Measurements from ENCODE around the gene CDKL2. TPM values are rescaled to one million over a fixed set of nuclear protein-coding genes. Genes with fewer than 3 reads are reported as not detected.

CDKL2 gene
- total RNA-seq, 2 donors from 2014 or later = 0.51 to 1.2 TPM

DNA sequence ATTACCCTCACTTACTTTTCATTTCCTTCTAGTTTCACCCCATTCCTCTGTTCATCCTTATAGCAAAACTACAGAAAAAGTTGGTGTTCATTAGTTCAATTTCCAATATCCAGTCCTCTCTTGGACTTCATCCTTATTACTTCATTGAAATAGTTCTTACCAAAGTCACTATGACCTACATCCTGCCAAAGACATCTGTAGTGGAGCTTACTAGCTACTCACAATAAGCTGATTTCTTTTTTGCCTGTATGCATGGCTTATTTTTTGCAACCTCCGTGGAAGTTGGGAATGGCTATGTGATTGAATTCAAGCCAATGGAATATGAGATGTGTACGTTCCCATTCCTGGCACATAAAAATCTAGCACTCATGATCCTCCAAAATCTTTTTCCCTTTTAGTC lies 4.6 kb upstream of the CDKL2 start:
- H3K36me3 ChIP-seq = no peaks in the 10 kb centered on the region
- H3K4me3 ChIP-seq = no peak overlapping the region
- H3K27ac ChIP-seq = no peak overlapping the region
- H3K27me3 ChIP-seq = no peaks in the 10 kb centered on the region
- no peak for DNase-seq (ENCODE audit: low spot score)
- no peaks in the 10 kb centered on the region for H3K9me3 ChIP-seq
- H3K4me1 ChIP-seq = peaks cover 0 to 10% of the 10 kb centered on the region in 2 donors
- TF ChIP-seq, protein P1, sequence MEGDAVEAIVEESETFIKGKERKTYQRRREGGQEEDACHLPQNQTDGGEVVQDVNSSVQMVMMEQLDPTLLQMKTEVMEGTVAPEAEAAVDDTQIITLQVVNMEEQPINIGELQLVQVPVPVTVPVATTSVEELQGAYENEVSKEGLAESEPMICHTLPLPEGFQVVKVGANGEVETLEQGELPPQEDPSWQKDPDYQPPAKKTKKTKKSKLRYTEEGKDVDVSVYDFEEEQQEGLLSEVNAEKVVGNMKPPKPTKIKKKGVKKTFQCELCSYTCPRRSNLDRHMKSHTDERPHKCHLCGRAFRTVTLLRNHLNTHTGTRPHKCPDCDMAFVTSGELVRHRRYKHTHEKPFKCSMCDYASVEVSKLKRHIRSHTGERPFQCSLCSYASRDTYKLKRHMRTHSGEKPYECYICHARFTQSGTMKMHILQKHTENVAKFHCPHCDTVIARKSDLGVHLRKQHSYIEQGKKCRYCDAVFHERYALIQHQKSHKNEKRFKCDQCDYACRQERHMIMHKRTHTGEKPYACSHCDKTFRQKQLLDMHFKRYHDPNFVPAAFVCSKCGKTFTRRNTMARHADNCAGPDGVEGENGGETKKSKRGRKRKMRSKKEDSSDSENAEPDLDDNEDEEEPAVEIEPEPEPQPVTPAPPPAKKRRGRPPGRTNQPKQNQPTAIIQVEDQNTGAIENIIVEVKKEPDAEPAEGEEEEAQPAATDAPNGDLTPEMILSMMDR (IDR thresholded peaks at IDR 0.05) = no peak

DNA sequence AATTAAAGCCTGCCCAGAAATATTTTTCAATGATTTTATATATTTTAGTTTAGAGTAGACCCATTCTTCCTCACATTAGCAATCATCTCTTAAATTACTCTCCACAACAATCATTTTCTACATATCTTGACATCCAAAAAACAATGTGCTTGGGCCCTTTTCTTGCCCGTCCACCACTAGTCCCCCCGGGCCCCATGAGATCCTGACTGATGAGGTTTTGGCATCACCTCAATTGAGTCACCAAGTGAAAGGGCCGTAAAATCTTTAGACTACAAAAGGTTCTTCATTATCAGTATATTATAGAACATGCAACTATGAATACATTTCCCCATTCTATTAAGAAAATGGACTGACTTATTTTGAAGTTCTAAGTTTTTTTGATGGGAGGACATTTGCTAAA lies 4.0 kb upstream of the CDKL2 start:
- Histone ChIP-seq H3K27ac (no peak overlapping the region), H3K4me1 (peaks cover 0 to 11% of the 10 kb centered on the region in 2 donors), H3K36me3 (no peaks in the 10 kb centered on the region), H3K9me3 (no peaks in the 10 kb centered on the region), H3K4me3 (no peak overlapping the region), H3K27me3 (no peaks in the 10 kb centered on the region)
- TF ChIP-seq, protein P1 (IDR thresholded peaks at IDR 0.05) = no peak
- DNase-seq (ENCODE audit: low spot score) = no peak

DNA sequence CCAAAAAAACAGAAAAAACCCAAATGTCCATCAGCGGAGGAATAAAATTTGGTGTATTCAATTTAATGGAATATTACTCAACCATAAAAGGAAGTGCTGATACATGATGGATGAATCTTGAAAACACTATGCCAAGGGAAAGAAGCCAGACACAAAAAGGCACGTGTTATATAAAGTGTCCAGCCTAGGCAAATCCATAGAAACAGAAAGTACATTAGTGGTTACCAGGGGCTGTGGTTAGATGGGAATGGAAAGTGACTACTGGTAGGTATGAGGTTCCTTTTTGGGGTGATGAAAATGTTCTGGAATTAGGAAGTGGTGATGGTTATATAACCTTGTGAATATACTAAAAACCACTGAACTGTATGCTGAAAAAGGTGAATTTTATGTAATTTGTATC lies 3.5 kb upstream of the CDKL2 start:
- H3K36me3 ChIP-seq = no peaks in the 10 kb centered on the region
- DNase-seq (ENCODE audit: low spot score) = no peak
- no peak overlapping the region for H3K27ac ChIP-seq
- H3K4me3 ChIP-seq = no peak overlapping the region
- H3K4me1 ChIP-seq = peaks cover 0 to 11% of the 10 kb centered on the region in 2 donors
- H3K27me3 ChIP-seq = no peaks in the 10 kb centered on the region
- TF ChIP-seq, protein P1 (IDR thresholded peaks at IDR 0.05) = no peak
- no peaks in the 10 kb centered on the region for H3K9me3 ChIP-seq

DNA sequence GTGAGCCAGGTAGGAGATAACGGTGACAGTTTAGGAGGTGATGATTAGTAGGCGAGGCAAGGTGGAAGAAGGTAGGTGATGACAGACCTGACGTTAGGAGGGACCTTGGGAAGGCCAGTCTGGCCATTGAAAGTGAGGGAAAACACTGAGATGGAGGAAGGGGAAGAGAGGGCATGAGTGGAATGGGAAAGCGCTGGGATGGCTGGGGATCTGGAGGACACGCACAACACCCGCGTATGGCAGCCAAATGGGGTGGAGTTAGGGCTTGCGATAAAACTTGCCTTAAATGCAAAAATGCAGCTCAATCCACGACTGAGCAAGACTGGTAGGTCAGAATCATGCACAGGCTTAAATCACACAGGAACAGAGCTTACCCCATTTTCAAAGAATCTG lies 605 bp upstream of the CDKL2 start:
- TF ChIP-seq, protein P1 (IDR thresholded peaks at IDR 0.05) = no peak
- no peak for DNase-seq (ENCODE audit: low spot score)
- Histone ChIP-seq H3K27ac (peak overlapping the region in 1 of 2 donors; percentile 12), H3K4me3 (peak overlapping the region; percentile 42 to 60), H3K4me1 (peaks cover 0 to 11% of the 10 kb centered on the region in 2 donors), H3K9me3 (no peaks in the 10 kb centered on the region), H3K36me3 (no peaks in the 10 kb centered on the region), H3K27me3 (no peaks in the 10 kb centered on the region)

DNA sequence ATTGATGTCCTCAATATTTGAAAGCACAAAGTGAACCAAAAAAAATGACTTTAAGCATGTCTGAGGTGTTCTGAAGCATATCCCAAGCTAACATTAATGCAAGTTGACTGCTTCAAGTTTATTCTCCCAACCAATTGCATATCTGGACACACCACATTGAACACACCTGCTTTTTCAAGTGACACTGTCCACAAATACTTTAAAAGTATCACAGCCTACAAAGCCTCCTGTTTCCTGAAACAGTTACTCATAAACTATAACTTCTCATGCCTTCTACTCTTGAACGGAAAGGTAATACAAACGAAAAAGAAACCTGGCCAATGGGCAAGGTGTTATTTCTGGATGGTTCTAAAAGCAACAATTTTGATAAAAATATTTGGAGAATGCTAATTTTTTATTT lies 1.1 kb downstream of the CDKL2 start:
- no peak overlapping the region for H3K27ac ChIP-seq
- H3K9me3 ChIP-seq = no peaks in the 10 kb centered on the region
- DNase-seq (ENCODE audit: low spot score) = no peak
- peaks cover 0 to 11% of the 10 kb centered on the region in 2 donors for H3K4me1 ChIP-seq
- no peak overlapping the region for H3K4me3 ChIP-seq
- H3K27me3 ChIP-seq = no peaks in the 10 kb centered on the region
- TF ChIP-seq, protein P1 (IDR thresholded peaks at IDR 0.05) = no peak
- no peaks in the 10 kb centered on the region for H3K36me3 ChIP-seq

DNA sequence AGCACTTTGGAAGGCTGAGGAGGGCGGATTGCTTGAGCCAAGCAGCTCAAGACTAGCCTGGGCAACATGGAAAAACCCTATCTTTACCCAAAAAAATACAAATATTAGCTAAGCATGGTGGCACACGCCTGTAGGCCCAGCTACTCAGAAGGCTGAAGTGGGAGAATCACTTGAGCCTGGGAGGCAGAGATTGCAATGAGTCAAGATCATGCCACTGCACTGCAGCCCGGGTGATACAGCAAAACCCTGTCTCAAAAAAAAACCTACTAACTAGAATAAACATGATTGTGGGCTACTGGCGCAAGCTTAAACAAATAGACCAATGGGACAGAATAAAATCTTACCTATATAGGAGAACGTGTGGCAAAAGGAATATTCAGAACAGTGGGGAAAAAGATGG lies 7.3 kb downstream of the CDKL2 start:
- Histone ChIP-seq H3K4me1 (no peaks in the 10 kb centered on the region), H3K27me3 (no peaks in the 10 kb centered on the region), H3K36me3 (no peaks in the 10 kb centered on the region), H3K9me3 (no peaks in the 10 kb centered on the region), H3K27ac (no peak overlapping the region), H3K4me3 (no peak overlapping the region)
- no peak for DNase-seq (ENCODE audit: low spot score)
- TF ChIP-seq, protein P1 (IDR thresholded peaks at IDR 0.05) = no peak

Data from right atrium auricular region (tissue), 2 donors.